C4-2B (cell line): Measurements from ENCODE around the gene PSTPIP1.

ENCODE experiments used
- H3K27ac ChIP-seq: fragments of 450-650 bp; 2 replicates; pipeline ENCODE4 v1.5.1; 2017
- ZFX ChIP-seq: fragments of 450-650 bp; IDR thresholded peaks from 2 replicates; pipeline ENCODE4 v1.6.1; 2017
- TF ChIP-seq, protein P1 (sequence below): fragments of 450-650 bp; conservative IDR thresholded peaks from 2 replicates; pipeline ENCODE4 v1.5.1; 2017; ENCODE audit warnings: mild to moderate bottlenecking

The PSTPIP1 gene

GRCh38 chr15:77066971-77067690, 72.2 kb downstream of the PSTPIP1 start:
- TF ChIP-seq, protein P1, sequence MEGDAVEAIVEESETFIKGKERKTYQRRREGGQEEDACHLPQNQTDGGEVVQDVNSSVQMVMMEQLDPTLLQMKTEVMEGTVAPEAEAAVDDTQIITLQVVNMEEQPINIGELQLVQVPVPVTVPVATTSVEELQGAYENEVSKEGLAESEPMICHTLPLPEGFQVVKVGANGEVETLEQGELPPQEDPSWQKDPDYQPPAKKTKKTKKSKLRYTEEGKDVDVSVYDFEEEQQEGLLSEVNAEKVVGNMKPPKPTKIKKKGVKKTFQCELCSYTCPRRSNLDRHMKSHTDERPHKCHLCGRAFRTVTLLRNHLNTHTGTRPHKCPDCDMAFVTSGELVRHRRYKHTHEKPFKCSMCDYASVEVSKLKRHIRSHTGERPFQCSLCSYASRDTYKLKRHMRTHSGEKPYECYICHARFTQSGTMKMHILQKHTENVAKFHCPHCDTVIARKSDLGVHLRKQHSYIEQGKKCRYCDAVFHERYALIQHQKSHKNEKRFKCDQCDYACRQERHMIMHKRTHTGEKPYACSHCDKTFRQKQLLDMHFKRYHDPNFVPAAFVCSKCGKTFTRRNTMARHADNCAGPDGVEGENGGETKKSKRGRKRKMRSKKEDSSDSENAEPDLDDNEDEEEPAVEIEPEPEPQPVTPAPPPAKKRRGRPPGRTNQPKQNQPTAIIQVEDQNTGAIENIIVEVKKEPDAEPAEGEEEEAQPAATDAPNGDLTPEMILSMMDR, result no peak
- TF ChIP-seq ZFX, result no peak
- H3K27ac ChIP-seq, result 0 out of 2 replicates have a peak overlapping the region, but pooled peaks have one; percentile 22

DNA sequence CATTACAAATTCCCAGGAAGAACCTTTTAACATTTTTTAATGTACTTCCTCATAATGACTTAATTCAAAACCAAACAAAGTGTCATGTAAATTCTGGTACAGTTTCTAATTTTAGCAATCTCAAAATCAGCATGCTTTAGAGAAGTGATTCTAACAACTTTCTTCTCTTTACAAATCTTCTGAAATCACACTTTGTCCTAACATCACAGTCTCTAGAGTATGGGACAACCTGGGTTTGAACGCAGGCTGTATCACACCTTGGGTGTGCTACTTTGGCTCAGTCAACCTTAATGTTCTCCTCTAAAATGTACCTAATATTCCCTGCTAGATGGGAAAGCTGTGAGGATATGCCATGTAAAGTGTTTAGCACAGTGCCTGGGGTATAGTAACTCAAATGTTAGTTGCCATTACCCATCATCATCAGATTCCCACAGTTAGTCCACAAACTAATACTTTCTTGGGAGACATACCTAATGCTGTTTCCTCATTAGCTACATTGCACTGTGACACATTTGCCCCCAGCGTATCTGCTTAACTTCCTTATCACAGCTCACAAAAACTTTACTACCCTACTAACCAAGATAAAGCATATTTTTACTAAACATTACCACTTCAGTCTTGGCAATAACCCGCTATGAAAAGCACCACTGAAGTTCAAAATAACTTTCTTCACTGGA, 72.9 kb downstream of the PSTPIP1 start:
- H3K27ac ChIP-seq, result no peak overlapping the region

DNA sequence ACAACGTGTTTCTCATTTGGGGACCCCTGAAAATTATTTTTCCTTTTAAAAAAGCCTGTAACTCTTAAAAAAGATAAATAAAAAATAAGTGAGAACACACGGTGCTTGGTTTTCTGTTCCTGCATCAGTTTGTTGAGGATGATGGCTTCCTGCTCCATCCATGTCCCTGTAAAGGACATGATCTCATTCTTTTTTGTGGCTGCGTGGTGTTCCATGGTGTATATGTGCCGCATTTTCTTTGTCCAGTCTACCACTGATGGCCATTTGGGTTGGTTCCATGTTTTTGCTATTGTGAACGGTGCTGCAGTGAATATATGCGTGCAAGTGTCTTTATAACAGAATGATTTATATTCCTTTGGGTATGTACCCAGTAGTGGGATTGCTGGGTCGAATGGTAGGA, 73.7 kb downstream of the PSTPIP1 start:
- TF ChIP-seq, protein P1, result no peak
- no peak for TF ChIP-seq ZFX
- H3K27ac ChIP-seq, result no peak overlapping the region

More for the DNA sequence above, 72.9 kb downstream of the PSTPIP1 start:
- TF ChIP-seq ZFX, result no peak
- TF ChIP-seq, protein P1, result no peak

DNA sequence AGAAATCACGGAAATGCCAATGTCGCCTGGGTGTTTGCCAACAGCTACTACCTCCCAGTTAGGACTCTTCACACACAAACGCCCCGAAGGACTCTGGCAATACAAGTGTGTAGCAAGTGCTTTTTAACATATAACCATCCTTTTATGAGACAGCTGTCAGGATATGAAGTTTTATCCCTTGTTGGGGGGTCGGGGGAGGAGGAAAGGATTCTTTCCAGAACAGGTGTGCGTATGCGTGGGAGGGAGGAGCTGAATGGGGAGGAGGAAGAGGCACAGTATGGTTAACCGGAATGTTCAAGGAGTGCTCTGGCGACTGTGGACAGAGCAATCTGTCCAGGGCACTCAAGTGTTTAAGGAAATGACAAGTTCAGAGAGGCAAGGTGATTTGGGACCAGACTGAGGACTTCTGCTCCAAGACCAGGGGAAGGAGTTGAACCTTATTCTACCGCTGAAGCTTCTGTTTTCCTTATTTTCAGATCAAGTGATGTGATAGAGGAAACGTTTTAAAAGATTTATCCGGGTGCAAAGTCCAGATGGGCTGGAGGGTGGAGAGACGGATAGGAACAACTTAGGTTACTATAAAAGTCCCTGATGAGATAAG, 74.7 kb downstream of the PSTPIP1 start:
- no peak overlapping the region for H3K27ac ChIP-seq
- TF ChIP-seq, protein P1, result no peak
- no peak for TF ChIP-seq ZFX

DNA sequence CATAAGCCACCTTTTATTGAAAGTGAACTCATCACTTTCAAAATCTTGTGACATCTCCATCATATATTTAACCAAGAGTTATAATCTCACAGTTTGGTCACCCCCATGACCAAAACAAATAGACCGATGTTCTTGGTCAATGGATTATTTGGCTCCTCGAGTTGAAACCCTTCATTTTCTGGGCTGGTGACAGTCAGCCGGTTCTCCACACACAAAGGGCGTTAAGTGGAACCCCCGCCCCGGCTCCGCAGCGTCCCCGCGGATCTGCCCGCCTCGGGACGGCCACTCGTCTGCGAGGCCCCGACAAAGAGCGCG, 75.2 kb downstream of the PSTPIP1 start:
- TF ChIP-seq, protein P1, result no peak
- TF ChIP-seq ZFX, result no peak
- H3K27ac ChIP-seq, result peak overlapping the region; percentile 80

DNA sequence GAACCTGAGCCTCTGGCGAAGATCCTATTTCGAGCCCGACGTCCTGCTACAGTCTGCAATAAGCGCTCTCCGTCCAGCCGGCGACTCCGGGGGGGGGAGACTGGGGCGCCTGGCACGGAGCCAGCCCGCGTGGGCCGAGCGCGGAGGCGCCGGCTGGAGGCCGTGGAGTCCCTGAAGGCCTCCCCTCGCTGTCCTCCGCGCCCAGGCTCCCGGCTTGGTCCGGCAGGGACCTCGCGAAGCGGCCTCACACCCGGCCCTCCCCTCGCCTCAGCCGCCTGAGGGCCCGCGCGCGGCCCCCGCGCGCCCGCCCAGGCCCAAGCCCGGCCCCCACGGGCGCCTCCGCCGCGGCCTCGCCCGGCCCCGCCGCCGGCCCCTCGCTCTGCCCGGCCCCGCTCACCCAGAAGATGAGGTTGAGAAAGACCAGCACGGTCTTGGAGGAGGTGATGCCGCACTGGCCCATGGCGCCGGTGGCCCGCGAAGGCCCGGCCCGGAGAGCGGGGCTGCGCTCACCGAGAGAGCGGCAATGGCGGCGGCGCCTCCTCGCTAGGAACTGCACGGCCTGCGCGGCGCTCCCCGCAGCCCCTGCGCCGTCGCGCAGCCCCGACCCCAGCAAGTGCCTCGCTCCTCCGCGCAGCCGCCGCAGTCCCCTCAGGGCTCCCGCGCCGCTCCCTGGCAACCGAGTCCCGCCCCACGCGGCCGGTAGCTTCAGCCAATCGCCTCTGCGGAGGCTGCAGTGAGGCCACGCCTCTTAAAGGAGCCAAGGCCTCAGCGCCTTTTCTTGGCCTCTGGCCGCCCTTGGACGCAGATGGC, 75.8 kb downstream of the PSTPIP1 start, which contains the start of gene TSPAN3:
TSPAN3 (minus strand) TSS at position 615 of the 810 bp plus-strand sequence; CDS start at position 460, 155 bp downstream.
- peak; percentile 90 for TF ChIP-seq ZFX
- TF ChIP-seq, protein P1, result no peak
- H3K27ac ChIP-seq, result peak within 1 kb of the TSS; percentile 80
